ENCODE measurements around the gene PGAM5.
"Not testable (repeated sequence)": the region's sequence is repeated elsewhere in the genome, so short reads cannot be mapped to it uniquely, and the experiment has no call there.

The PGAM5 gene

GRCh38 chr12:132723015-132723763 lies 12.5 kb downstream of the PGAM5 start:
- no peak for DNase-seq

- DNase-seq, result no peak
Measured at GRCh38 chr12:132723764-132724140, 13.1 kb downstream of the PGAM5 start.

- no peak for DNase-seq
Measured at GRCh38 chr12:132724506-132725241, 14.0 kb downstream of the PGAM5 start.

GRCh38 chr12:132726386-132726785 lies 15.7 kb downstream of the PGAM5 start:
- DNase-seq, result no peak

DNA sequence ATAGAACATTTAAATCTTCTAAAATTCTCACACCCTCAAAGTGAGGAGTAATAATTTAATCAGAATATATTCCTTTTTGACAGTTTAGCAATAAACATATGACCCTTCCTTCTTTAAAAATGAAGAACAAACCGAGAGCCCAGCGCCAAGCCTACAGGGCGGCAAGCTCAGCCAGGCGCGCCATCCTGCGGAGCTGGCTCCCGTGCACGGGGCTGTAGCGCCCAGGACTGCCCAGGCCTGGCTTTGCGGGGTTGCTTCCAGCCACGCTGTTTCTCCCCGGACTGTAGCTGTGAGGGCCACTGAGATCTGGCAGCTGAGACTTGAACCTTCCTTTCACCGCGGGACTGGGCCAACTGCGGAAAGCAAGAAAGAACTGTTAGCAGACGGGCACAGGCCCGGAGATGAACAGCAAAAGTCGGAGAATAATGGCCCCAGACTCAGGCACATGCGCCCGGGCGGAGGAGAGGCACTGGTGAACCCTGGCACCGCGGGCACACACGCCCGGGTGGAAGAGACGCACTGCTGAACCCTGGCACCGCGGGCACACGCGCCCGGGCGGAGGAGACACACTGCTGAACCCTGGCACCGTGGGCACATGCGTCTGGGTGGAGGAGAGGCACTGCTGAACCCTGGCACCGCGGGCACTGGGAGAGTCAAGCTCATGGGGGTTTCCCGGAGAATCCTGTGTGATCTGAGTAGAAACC lies 16.6 kb downstream of the PGAM5 start:
- DNase-seq, result no peak

GRCh38 chr12:132728502-132728901 lies 17.9 kb downstream of the PGAM5 start:
- DNase-seq, result no peak

- no peak for DNase-seq
Measured at GRCh38 chr12:132729541-132730320, 19.1 kb downstream of the PGAM5 start.

GRCh38 chr12:132730353-132730752 lies 19.7 kb downstream of the PGAM5 start:
- no peak for DNase-seq

DNA sequence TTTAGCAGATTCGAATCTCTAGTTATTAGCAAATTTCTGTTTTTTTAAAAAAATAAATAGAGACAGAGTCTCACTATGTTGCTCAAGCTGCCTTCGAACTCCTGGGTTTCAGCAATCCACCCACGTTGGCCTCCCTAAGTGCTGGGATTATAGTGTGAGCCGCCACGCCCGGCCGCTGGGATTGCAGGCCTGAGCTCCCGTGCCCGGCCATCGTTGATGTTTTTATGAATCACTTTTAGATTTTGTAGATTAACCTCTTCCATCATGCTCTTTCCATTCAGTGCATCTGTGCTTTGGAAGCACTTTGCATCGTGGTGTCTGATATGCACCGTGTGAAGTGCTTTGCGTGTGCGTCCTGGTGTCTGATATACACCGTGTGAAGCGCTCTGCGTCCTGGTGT lies 20.9 kb downstream of the PGAM5 start:
- DNase-seq, result no peak

DNA sequence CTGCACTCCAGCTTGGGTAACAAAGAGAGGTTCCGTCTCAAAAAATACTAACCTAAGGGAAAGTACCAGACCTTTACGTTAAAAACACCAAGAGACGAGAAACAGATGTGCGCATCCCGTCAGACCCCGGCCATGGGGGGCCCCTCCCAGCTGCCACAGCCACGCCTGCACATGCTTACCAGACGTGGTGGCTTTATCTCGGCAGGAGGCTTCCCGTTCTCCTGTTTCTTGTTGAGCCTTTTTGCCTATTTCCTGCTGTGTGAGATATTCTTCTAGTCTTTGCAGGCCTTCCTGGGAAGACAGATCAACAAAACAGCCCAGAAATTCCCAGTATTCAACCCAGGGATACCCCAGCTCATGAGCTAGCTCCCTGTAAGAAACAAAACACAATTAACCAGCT lies 23.6 kb downstream of the PGAM5 start:
- no peak for DNase-seq

- no peak for DNase-seq
Measured at GRCh38 chr12:132735496-132735895, 24.9 kb downstream of the PGAM5 start.

DNA sequence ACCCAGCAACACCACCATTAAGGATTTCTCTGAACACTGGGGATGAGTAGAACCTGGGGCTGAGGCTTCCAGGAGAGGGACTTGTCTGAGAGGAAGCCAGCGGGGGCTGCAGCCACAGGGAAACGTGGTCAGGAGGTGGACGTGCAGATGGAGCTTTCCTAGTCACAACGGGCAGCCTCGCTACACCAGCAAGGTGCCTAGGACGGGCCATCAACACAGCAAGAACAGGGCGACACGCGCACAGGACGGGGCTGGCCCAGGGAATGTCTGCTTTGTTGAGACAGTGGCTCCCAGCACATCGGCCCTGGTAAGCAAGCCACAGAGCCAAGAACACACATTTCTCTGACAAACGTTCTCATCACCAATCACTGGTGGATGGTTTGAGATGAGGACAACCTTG lies 25.7 kb downstream of the PGAM5 start:
- DNase-seq, result no peak

DNA sequence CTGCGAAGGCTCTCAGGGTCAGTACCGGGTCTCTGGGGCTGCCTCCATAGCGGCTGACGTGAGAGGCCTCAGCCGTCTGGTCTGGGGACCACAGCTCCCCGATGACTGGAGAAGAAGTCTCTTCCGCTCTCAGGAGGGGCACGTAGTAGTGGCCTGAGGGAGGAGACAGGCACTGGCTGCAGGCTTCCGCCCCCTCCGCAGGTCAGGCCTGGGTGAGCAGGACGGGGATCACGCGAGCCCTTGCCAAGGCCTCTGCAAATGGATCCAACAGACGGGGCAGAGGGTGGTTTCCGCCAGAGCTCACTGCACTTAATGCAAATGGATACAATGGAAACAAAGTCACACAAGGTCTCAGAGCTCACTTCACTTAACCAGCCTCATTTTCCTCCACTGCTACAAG lies 26.3 kb downstream of the PGAM5 start:
- DNase-seq, result no peak

GRCh38 chr12:132739600-132740312 lies 29.1 kb downstream of the PGAM5 start:
- DNase-seq, result no peak

- no peak for DNase-seq
Measured at GRCh38 chr12:132740313-132740646, 29.6 kb downstream of the PGAM5 start.

DNA sequence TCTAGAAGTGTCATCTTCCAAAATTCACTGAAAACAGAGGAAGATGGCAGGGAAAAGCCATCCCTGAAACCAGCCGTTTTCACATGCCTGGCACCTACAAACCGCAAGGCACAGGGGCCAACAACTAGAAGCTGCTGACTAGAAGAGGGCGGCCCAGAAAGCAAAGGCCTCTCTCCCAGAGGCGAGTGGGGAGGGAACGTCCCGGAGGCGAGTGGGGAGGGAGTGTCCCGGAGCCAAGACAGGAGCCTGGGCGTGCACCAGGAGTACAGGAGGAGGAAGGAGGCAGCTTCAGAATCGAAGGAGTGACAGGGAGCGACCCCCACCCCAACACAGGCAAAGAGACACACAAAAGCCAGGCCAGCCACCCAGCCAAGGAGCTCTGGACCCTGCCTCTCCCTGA lies 30.0 kb downstream of the PGAM5 start:
- DNase-seq, result no peak

DNA sequence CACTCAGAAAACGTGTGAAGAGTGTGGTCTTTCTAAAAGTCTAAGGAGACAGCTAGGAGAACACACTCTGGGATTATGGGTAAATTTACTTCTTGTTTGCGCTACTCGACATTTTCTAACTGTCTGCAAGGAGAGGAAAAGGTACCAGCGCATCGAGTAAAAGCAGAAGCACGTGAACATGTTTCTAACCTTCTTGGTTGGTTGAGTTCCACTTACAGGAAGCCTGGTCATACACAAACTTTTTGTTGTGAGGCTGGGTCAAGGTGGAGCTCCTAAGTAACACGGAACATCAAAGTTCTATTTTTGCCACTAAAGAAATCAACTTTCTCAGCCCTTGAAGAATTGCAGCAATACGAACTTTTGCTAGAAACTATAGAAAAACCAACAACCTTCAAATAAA lies 31.0 kb downstream of the PGAM5 start:
- DNase-seq, result no peak

- DNase-seq, result no peak
Measured at GRCh38 chr12:132743831-132744230, 33.2 kb downstream of the PGAM5 start.

DNA sequence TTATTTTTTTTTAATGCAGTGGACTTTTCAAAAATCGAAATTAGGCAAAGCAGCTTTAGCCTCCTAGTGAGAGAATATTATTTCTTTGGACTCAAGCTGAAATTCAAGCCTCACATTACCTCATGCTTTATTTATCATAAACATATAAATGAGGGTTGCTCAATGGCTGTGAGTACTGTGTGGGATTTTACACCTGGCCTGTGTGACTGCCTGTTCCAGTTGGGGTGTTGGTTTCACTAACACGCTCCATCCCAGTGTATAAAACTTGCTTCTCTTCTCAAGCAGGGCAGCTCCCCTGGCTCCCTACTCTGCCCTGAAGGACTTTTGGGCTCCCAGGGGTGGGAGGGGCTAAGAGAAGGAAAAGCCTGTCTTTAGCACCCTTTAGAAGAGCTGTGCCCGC lies 36.0 kb downstream of the PGAM5 start:
- DNase-seq, result no peak

GRCh38 chr12:132747395-132747794 lies 36.8 kb downstream of the PGAM5 start:
- no peak for DNase-seq

DNA sequence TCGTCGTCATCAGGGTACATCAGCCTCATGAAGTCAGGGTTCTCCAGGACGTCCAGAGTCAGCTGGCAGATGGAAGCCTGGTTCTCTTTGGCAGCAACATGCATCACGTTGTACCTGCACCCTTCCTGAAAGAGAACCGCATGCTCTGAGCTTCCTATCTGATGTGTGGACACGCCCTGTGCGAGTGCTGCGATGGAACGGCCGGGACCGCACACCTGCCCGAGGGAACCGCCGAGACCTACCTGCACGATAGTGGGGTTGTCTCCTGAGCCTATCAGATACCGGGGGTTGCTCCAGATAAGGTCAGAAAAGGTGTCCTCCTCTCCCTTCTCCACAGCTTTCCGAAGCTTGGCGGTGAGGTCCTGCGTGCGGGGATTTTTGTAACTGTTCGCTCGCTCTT lies 37.3 kb downstream of the PGAM5 start:
- no peak for DNase-seq

DNA sequence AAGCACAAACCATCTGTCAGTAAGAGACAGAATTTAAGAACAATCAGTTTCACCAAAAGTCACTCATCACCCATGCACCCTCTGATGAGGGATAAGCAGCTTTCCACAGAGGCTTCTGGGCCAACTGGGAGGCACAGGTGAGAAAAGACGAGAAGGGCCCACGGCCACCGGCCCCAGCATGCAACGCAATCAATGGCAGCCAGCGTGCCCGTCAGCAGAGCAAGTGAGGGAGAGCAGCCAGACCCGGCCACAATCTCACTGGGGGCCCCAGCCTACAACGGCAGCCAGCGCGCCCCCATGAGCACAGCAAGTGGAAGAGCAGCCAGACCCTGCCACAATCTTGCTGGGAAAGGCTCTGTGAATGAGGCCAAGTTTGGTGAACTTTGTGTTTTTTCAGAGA lies 37.7 kb downstream of the PGAM5 start:
- no peak for DNase-seq

- DNase-seq, result not testable (repeated sequence)
Measured at GRCh38 chr12:132753670-132754069, 43.0 kb downstream of the PGAM5 start.

Data from activated CD4-positive, alpha-beta T cell treated with anti-CD3 and anti-CD28 coated beads, Interleukin-2, amount 50 U/mL, for 4 hours (primary cell).